Panc1 (cell line): Measurements from ENCODE around the gene DNASE1. TPM values are rescaled to one million over a fixed set of nuclear protein-coding genes. Genes with fewer than 3 reads are reported as not detected.

Source experiments
- ATAC-seq: fragments of 200-7000 bp; cut with Tn5 transposase; 2 replicates; pipeline ENCODE4 v1.9.1; 2020; ENCODE audit warnings: mild to moderate bottlenecking, moderate library complexity
- BruUV-seq: library from RNA; stranded (reverse); fragments of 400-500 nt; replicated peaks from 2 replicates; lab custom pipeline; 2021; lab: Mats Ljungman, UMichigan
- CTCF ChIA-PET: fragments of 300-600 bp; sonication (Branson Sonifier 250); formaldehyde crosslinking; loops from one replicate; lab custom pipeline; 2022; ENCODE audit warnings: antibody characterized with exemption; lab: Charles Lee
- POLR2A ChIA-PET: fragments of 300-600 bp; sonication (Branson Sonifier 250); formaldehyde crosslinking; loops from one replicate; lab custom pipeline; 2022; ENCODE audit warnings: antibody characterized with exemption; lab: Charles Lee
- DNase-seq: peaks from one replicate; pipeline ENCODE4 v3.0.0-alpha.2; 2010; ENCODE audit warnings: low read depth, low spot score
- H3K27ac ChIP-seq: 2 replicates; pipeline ENCODE4 v1.5.1; 2011; ENCODE audit warnings: mild to moderate bottlenecking, low read length, inconsistent platforms
- H3K27me3 ChIP-seq: fragments of 200-500 bp; sonication (Bioruptor generic); 2 replicates; pipeline ENCODE4 v1.6.0; 2014; ENCODE audit warnings: low read length, inconsistent platforms; ENCODE audit not compliant: control insufficient read depth, insufficient read depth
- H3K36me3 ChIP-seq: fragments of 200-500 bp; sonication (Bioruptor generic); 2 replicates; pipeline ENCODE4 v1.5.1; 2014; ENCODE audit warnings: inconsistent platforms, mild to moderate bottlenecking, low read length, moderate library complexity; ENCODE audit not compliant: control insufficient read depth, insufficient read depth
- H3K4me1 ChIP-seq: 2 replicates; pipeline ENCODE4 v1.5.1; 2011; ENCODE audit warnings: inconsistent platforms, mild to moderate bottlenecking, low read length, moderate library complexity; ENCODE audit not compliant: control insufficient read depth, insufficient read depth
- H3K4me3 ChIP-seq, 2 experiments: 2 replicates each; pipeline ENCODE4 v1.5.1; 2011 to 2012; ENCODE audit warnings: low read depth in 2 of 2, low read length in 2 of 2, mild to moderate bottlenecking in 2 of 2, inconsistent platforms in 1 of 2, moderate library complexity in 1 of 2
- H3K9me3 ChIP-seq: fragments of 200-500 bp; sonication (Bioruptor generic); 2 replicates; pipeline ENCODE4 v1.5.1; 2014; ENCODE audit warnings: low read depth, mild to moderate bottlenecking, inconsistent platforms, low read length, moderate library complexity; ENCODE audit not compliant: control insufficient read depth, insufficient read depth
- CTCF ChIP-seq: fragments of 450-650 bp; IDR thresholded peaks from 2 replicates; pipeline ENCODE4 v1.5.1; 2017; ENCODE audit warnings: mild to moderate bottlenecking
- POLR2AphosphoS5 ChIP-seq: IDR thresholded peaks from 2 replicates; pipeline ENCODE4 v1.6.1; 2012; ENCODE audit warnings: mild to moderate bottlenecking, low read depth, low read length, moderate library complexity
- REST ChIP-seq, 2 experiments: IDR thresholded peaks; 2 replicates each; pipeline ENCODE4 v1.6.1; 2011 to 2012; ENCODE audit warnings: low read depth in 2 of 2, control low read depth in 1 of 2, low read length in 1 of 2, mild to moderate bottlenecking in 1 of 2, moderate library complexity in 1 of 2; ENCODE audit not compliant: insufficient read depth in 1 of 2
- SIN3A ChIP-seq: IDR thresholded peaks from 2 replicates; pipeline ENCODE4 v1.6.1; 2012; ENCODE audit warnings: low read depth, mild to moderate bottlenecking, low read length, moderate library complexity, borderline replicate concordance; ENCODE audit not compliant: insufficient read depth
- TCF7L2 ChIP-seq: IDR thresholded peaks from 2 replicates; pipeline ENCODE4 v1.6.1; 2011; ENCODE audit warnings: mild to moderate bottlenecking, low read depth, low read length, inconsistent platforms
- in situ Hi-C: cut with HindIII; loops from 2 replicates; pipeline ENCODE4 v1.10.0; 2016; ENCODE audit warnings: low sequenced_read_pairs, low pct_unique_long_range_greater_than_20kb
- intact Hi-C: fragments of 100-400 bp; cut with micrococcal nuclease; formaldehyde crosslinking; loops from one replicate; pipeline ENCODE4 v1.10.0; 2022; ENCODE audit not compliant: unreplicated experiment
- total RNA-seq: library from RNA; stranded (reverse); gene quantifications from one replicate; pipeline ENCODE4 v1.2.1, GENCODE V29; 2021; ENCODE audit not compliant: unreplicated experiment

The DNASE1 gene
- total RNA-seq, 1 experiment from 2014 or later: 21.1 TPM

GRCh38 chr16:3623642-3624041 lies 30.8 kb upstream of the DNASE1 start:
- Histone ChIP-seq H3K4me1 (no peaks in the 10 kb centered on the region), H3K27ac (no peak overlapping the region), H3K36me3 (no peaks in the 10 kb centered on the region), H3K4me3 (no peak overlapping the region), H3K27me3 (no peaks in the 10 kb centered on the region), H3K9me3 (no peaks in the 10 kb centered on the region)
- CTCF ChIA-PET: no interaction called here
- no peak for DNase-seq
- in situ Hi-C loops (no loop called here), intact Hi-C loops (no loop called here)
- POLR2A ChIA-PET: no interaction called here
- no peak for TF ChIP-seq SIN3A
- no peak for TF ChIP-seq POLR2AphosphoS5
- TF ChIP-seq TCF7L2: no peak
- TF ChIP-seq REST (IDR thresholded peaks at IDR 0.05; ENCODE audit: insufficient read depth in 1 of 2, low read depth in 2 of 2, low read length in 1 of 2): no peak
- no peak for TF ChIP-seq CTCF
- no peak for ATAC-seq
- no TSS peak for BruUV-seq

GRCh38 chr16:3625331-3625730 lies 29.2 kb upstream of the DNASE1 start:
- intact Hi-C loops: no loop called here
- POLR2A ChIA-PET: interaction anchor here (0.6 kb wide), 1 partner anchor 19 kb away, joined by 5 read pairs; no protein-coding TSS in a partner anchor
- no TSS peak for BruUV-seq
- CTCF ChIA-PET: no interaction called here
- in situ Hi-C loops: no loop called here
- no peaks in the 10 kb centered on the region for H3K4me1 ChIP-seq
- H3K36me3 ChIP-seq: no peaks in the 10 kb centered on the region
- H3K9me3 ChIP-seq: no peaks in the 10 kb centered on the region
- no peak overlapping the region for H3K27ac ChIP-seq
- ATAC-seq: no peak
- no peak overlapping the region for H3K4me3 ChIP-seq
- no peak for DNase-seq
- TF ChIP-seq TCF7L2: no peak
- no peak for TF ChIP-seq REST (IDR thresholded peaks at IDR 0.05; ENCODE audit: insufficient read depth in 1 of 2, low read depth in 2 of 2, low read length in 1 of 2)
- no peak for TF ChIP-seq POLR2AphosphoS5
- no peaks in the 10 kb centered on the region for H3K27me3 ChIP-seq
